AG04449 (cell line): ENCODE measurements around the gene ETNK2.

ENCODE experiments used
- CTCF ChIA-PET: fragments of 350-600 bp; formaldehyde crosslinking; extraction: SDS; loops from one replicate; lab custom pipeline; 2021; ENCODE audit warnings: antibody characterized with exemption; lab: Yijun Ruan, JAX
- POLR2A ChIA-PET: fragments of 400-600, 350-600 bp; formaldehyde crosslinking; extraction: SDS; loops from one replicate; lab custom pipeline; 2020; ENCODE audit warnings: antibody characterized with exemption, inconsistent platforms; lab: Yijun Ruan, JAX
- DNase-seq: peaks from one replicate; pipeline ENCODE4 v3.0.0-alpha.2; 2010; ENCODE audit warnings: low read depth, low spot score
- H3K4me3 ChIP-seq: 2 replicates; pipeline ENCODE4 v1.5.1; 2011; ENCODE audit warnings: low read depth, mild to moderate bottlenecking, control low read depth, low read length
- TF ChIP-seq, protein P1 (sequence below): IDR thresholded peaks from one replicate; pipeline ENCODE4 v1.5.1; 2011; ENCODE audit warnings: mild to moderate bottlenecking, moderate library complexity, low read length, control low read depth, inconsistent platforms; ENCODE audit not compliant: insufficient read depth; ENCODE audit errors: missing control alignments

Gene ETNK2

DNA sequence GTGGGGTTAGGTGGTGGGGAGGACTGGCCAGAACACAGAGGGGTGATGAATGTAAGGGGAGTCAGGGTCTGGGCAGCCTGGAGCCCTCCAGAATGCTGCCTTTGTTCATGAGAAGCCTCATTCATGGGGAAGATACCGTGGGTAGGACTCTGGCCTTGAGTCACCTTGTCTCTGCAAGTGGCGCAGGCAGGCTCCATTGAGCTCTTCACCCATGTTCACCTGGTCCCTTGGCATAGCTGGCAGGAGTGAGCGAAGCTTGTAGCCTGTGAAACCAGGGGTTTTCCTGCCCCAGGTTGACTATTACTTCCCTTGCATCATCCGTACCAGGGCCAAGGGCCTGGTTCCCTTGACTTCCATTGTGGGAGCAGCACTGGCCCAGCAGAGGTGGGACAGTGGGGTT is 53.2 kb downstream of the ETNK2 start:
- POLR2A ChIA-PET, result interaction anchor here (0.6 kb wide), 1 partner anchor 800 kb away, joined by 3 read pairs; no protein-coding TSS in a partner anchor
- DNase-seq, result no peak
- TF ChIP-seq, protein P1, sequence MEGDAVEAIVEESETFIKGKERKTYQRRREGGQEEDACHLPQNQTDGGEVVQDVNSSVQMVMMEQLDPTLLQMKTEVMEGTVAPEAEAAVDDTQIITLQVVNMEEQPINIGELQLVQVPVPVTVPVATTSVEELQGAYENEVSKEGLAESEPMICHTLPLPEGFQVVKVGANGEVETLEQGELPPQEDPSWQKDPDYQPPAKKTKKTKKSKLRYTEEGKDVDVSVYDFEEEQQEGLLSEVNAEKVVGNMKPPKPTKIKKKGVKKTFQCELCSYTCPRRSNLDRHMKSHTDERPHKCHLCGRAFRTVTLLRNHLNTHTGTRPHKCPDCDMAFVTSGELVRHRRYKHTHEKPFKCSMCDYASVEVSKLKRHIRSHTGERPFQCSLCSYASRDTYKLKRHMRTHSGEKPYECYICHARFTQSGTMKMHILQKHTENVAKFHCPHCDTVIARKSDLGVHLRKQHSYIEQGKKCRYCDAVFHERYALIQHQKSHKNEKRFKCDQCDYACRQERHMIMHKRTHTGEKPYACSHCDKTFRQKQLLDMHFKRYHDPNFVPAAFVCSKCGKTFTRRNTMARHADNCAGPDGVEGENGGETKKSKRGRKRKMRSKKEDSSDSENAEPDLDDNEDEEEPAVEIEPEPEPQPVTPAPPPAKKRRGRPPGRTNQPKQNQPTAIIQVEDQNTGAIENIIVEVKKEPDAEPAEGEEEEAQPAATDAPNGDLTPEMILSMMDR, result no peak
- CTCF ChIA-PET, result interaction anchor here (2.8 kb wide), 1 partner anchor 30 kb away, joined by 10 read pairs; no protein-coding TSS in a partner anchor
- H3K4me3 ChIP-seq, result no peak overlapping the region

DNA sequence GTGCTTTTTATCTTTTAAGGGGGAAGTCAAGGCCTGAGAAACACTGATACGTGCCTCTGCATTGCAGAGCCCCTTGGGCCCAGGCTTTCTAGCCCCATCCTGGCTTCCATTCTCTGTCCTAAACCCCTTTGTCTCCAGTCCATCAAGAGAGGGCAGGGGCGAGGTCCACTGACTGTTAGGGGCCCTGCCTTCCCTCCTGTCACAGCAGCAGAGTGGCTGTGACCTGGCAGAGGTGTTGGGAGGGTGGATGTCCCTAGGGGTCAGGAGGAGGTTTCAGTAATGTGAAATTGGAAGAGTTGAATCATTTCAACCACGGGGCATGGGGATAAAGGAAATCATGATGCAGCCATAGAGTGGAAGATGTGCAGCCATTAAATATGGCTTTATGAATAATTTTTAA is 54.9 kb downstream of the ETNK2 start:
- DNase-seq, result no peak
- TF ChIP-seq, protein P1, result no peak
- ChIA-PET CTCF (interaction anchor here (1.5 kb wide), 1 partner anchor 32 kb away, joined by 5 read pairs; no protein-coding TSS in a partner anchor), POLR2A (no interaction called here)
- H3K4me3 ChIP-seq, result no peak overlapping the region

DNA sequence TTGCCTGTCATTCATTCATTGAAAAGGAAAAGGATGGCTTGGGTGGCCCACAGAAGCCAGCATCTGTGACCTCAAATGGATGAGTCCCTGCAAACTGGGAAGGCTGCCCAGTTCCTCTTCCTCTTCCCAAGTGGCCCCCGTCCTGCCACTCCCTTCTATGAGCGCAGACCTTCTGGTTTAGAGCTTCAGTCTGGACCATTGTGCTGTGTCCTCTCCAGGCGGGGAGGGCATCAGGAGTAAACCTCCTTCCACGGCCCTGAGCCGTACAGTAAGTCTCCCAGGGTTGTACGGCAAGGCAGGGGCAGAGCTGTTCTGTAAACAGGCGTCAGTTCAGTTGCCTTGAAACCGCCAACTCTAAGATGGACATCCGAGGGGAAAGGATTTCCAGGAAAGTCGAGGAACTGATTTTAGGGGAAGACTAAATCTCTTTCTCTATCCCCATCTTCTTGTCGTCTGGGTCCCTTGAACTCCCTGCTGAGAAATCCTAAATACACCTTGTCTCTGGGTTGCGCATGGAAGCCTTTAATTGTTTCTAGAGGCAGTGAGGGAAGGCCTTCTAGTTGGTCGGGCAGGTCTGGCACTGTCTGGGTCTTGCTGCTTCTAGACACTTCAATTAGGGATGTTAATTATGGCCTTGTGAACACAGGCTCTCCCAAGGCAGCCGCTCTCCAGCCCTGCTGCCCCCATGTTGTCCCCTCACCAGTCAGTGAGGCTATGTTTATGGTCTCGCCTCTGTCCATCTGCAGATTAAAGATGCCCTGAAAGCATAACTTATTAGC is 56.8 kb downstream of the ETNK2 start:
- no peak overlapping the region for H3K4me3 ChIP-seq
- no peak for DNase-seq
- POLR2A ChIA-PET, result no interaction called here
- CTCF ChIA-PET, result interaction anchor here (1.3 to 1.5 kb wide), 2 partner anchors 34 kb away, joined by 3 to 5 read pairs; no protein-coding TSS in a partner anchor
- TF ChIP-seq, protein P1, result no peak

DNA sequence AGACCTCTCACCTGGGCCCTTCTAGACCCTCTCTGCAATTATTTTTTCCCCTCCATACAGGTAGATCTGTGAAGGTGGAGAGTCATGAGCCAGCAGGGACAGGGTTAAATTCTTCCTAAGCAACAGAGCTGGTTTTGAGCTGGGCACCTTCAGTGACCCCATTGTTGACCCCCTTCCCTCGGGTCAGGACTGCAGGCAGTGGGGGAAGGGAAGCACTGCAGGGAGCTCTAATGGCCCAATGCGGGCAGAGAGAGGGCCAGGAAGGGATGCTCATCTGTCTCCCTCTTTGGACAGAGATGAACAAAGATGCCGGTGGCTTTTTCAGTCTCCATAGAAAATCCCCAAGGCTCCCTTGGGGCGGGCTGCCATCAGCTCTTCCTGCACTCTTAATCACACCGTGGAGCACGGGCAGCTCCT is 57.5 kb downstream of the ETNK2 start:
- H3K4me3 ChIP-seq, result no peak overlapping the region
- no peak for DNase-seq
- TF ChIP-seq, protein P1, result no peak
- ChIA-PET POLR2A (no interaction called here), CTCF (interaction anchor here (1.3 kb wide), 1 partner anchor 35 kb away, joined by 3 read pairs; no protein-coding TSS in a partner anchor)

DNA sequence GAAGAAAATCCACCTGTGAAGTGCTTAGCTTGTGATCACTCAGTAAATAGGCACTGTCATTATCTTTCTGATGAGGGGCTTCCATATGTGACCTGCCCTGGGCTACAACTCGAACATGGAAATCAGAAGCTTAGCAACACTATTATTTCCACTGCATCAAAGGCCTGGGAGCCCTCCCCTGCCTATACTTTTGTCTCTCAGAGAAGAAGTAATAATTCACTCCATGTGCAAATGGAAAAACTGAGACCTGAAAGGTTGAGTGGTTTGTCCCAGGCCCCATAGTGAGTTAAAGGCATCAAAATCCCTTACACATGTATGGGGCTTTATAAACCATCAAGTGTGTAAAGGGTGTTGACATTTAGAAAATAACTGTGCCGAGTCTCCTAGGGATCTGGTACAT is 58.1 kb downstream of the ETNK2 start:
- DNase-seq, result no peak
- ChIA-PET POLR2A (no interaction called here), CTCF (interaction anchor here (1.0 to 1.3 kb wide), 3 partner anchors 35 to 270 kb away, joined by 3 to 4 read pairs (median 3); no protein-coding TSS in a partner anchor)

DNA sequence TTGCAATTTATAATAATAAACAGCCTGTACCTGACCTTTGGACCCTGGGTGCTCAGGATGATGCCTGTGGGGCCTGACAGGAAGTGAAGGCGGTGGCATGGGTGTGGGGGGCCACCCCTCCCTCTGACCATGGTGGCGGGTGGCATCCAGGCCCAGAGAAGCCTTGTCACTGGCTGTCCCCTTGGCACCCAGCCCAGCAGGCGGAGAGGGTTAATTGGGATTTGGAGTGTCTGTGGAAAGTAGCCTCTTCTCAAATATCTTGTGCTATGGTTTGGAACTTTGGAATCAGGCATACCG is 58.5 kb downstream of the ETNK2 start:
- ChIA-PET POLR2A (no interaction called here), CTCF (interaction anchor here (1.0 to 1.1 kb wide), 2 partner anchors 36 to 270 kb away, joined by 3 to 4 read pairs; no protein-coding TSS in a partner anchor)
- TF ChIP-seq, protein P1, result no peak
- H3K4me3 ChIP-seq, result no peak overlapping the region
- DNase-seq, result no peak

More for the DNA sequence above, 58.1 kb downstream of the ETNK2 start:
- TF ChIP-seq, protein P1, result no peak
- H3K4me3 ChIP-seq, result no peak overlapping the region
